Esophagus squamous epithelium (tissue), 4 donors: ENCODE results near the gene NIM1K. TPM values are rescaled to one million over a fixed set of nuclear protein-coding genes. Genes with fewer than 3 reads are reported as not detected.

ENCODE experiments used
- small RNA-seq, 4 donors: library from RNA; depleted of rRNA; stranded (forward); fragments of <200 nt; gene quantifications; one replicate each; pipeline ENCODE3, GENCODE V24; 2016
- total RNA-seq, 4 donors: library from RNA; depleted of rRNA; stranded (reverse); fragments of >200 nt; gene quantifications; one replicate each; pipeline ENCODE4 v1.1.0, GENCODE V29; 2016

Gene NIM1K
- total RNA-seq, 4 donors from 2014 or later: 0.38 TPM; not detected in 2

Small RNA genes lying within 50 kb of the gene (small RNA-seq; reads per million reads assigned to genes)
- 0 reads per million in 4 donors for gene AC106800.4

Other genes starting within 250 kb of the NIM1K start
- 1 to 10 TPM in 2 of 4 donors, under 1 TPM in 2; 0.57 to 2.5 (median 1.6) TPM for gene ANXA2R, start 151.9 kb upstream of the NIM1K start, total RNA-seq
- gene ZNF131, start 71.3 kb upstream of the NIM1K start, total RNA-seq: 10 to 100 TPM; 20.7 to 48.1 (median 35.6) TPM
- gene HMGCS1, start 121.2 kb downstream of the NIM1K start, total RNA-seq: 100 to 1,000 TPM in 3 of 4 donors, 10 to 100 TPM in 1; 86.6 to 278 (median 148) TPM
- 1 to 10 TPM; 1.9 to 9.1 (median 3.3) TPM for gene CCL28, start 220.2 kb downstream of the NIM1K start, total RNA-seq